Omental fat pad (tissue), 4 donors: Measurements from ENCODE around the gene IRX2. TPM values are rescaled to one million over a fixed set of nuclear protein-coding genes. Genes with fewer than 3 reads are reported as not detected.

Experiments used
- ATAC-seq: fragments of 150-250 bp; one replicate; pipeline ENCODE4 v1.9.1; 2016; ENCODE audit warnings: mild to moderate bottlenecking, moderate library complexity; ENCODE audit not compliant: low FRiP score
- DNase-seq: peaks from one replicate; pipeline ENCODE4 v3.0.0-alpha.2; 2019; ENCODE audit warnings: low spot score
- total RNA-seq, 4 donors: library from RNA; depleted of rRNA; stranded (reverse); fragments of >200 nt; gene quantifications; one replicate each; pipeline ENCODE4 v1.1.0, GENCODE V29; 2016
- TF ChIP-seq, protein P1 (sequence below), 3 donors: fragments of 450-650 bp; IDR thresholded peaks; one replicate each; pipeline ENCODE4 v1.5.1; 2016 to 2017; ENCODE audit warnings: antibody characterized with exemption in 3 of 3, mild to moderate bottlenecking in 3 of 3, moderate library complexity in 2 of 3

The IRX2 gene
- total RNA-seq, 4 donors from 2014 or later: 0.19 to 0.84 (median 0.63) TPM; not detected in 1

DNA sequence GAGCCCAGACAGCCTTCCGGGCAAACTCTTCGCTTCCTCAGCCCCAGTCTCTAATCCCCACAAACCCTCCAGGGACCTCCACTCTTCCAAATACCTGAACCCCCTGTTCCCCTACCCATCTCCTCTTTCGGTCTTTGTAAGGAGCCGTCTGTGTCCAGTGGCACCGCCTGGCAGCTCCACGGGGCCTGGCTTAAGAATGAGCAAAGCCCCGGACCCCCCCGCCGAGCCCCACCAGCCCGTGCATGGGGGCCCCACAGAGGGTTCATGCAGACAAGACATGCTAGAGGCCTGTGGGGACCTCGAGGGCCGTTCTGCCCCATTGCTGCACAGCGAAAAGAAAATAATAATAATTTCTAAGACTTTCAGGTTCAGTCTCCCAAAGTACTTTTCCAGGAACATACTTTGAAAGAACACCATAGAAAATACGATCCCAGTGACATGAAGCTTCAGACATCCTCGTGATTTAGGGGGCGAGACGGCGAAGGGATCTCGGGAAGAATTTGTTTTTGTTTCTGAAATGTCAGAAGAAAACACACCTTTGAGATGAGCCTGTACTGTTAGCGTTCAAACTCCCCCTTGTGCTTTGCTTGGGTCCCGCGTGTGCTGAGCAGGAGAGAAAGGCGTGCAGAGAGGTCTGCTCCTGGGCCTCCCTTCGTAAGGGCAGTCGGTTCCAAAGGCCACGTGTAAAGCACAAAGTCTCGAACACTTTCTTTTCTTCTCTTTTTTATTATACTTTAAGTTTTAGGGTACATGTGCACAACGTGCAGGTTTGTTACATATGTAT lies 49.2 kb downstream of the IRX2 start:
- TF ChIP-seq, protein P1, sequence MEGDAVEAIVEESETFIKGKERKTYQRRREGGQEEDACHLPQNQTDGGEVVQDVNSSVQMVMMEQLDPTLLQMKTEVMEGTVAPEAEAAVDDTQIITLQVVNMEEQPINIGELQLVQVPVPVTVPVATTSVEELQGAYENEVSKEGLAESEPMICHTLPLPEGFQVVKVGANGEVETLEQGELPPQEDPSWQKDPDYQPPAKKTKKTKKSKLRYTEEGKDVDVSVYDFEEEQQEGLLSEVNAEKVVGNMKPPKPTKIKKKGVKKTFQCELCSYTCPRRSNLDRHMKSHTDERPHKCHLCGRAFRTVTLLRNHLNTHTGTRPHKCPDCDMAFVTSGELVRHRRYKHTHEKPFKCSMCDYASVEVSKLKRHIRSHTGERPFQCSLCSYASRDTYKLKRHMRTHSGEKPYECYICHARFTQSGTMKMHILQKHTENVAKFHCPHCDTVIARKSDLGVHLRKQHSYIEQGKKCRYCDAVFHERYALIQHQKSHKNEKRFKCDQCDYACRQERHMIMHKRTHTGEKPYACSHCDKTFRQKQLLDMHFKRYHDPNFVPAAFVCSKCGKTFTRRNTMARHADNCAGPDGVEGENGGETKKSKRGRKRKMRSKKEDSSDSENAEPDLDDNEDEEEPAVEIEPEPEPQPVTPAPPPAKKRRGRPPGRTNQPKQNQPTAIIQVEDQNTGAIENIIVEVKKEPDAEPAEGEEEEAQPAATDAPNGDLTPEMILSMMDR (IDR thresholded peaks at IDR 0.05): no peak
- ATAC-seq (no peak), DNase-seq (no peak)

DNA sequence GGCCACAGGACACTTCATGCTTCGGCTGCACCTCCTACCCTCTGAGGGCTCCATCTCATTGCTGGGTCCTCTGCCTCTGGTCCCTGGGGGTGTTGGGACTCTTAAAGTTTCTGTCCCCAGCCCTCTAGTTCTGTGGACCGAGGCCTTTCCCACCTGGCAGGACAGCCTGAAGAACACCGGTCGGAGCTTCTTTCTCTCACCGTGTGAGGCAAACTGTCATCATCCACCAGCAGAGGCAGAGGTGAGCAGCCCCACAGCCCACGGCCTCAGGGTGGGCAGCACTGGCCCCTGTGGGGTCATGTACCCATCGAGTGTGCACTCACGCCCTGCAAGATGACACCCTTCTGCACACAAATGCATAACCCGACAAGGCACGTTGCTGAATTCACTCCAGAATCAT lies 49.9 kb downstream of the IRX2 start:
- ATAC-seq (no peak), DNase-seq (no peak)
- TF ChIP-seq, protein P1 (IDR thresholded peaks at IDR 0.05): no peak

DNA sequence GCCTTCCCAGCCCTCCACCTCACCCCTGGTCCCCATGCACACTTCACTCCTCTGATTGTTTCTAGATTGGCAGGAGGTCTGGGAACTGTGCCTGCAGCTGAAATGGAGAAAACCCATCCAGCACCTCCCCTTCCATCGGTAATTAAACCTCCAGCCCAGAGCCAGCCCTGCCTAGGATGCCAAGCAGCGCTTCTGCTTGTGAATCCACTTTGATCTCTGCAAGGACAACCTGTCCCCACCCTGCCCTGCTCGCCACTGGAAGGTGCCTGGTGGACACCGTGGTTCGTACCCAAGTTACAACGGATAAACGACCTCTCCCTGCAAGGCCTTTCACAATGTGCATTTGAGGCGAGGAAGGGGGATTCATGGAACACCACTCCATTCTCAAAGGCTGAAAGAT lies 50.6 kb downstream of the IRX2 start:
- no peak for DNase-seq
- TF ChIP-seq, protein P1 (IDR thresholded peaks at IDR 0.05): no peak
- no peak for ATAC-seq

DNA sequence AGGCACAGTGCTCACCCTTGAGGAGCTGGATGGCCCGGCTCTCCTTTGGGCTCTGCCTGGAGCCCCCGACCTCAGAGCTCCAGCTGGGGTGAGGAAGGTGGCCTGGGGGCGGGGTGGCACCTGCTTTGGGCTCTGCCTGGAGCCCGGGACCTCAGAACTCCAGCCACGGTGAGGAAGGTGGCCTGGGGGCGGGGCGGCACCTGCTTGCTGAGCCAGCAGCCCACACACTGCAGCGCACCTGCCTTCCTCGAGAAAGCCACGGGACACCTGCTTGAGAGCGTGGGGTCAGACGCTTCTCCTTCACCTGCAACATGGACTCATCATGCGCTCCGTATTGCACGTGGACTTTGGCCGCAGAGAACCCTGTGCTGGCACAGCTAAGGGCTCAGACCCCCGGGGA lies 51.8 kb downstream of the IRX2 start:
- no peak for DNase-seq
- TF ChIP-seq, protein P1 (IDR thresholded peaks at IDR 0.05): no peak
- ATAC-seq: no peak

DNA sequence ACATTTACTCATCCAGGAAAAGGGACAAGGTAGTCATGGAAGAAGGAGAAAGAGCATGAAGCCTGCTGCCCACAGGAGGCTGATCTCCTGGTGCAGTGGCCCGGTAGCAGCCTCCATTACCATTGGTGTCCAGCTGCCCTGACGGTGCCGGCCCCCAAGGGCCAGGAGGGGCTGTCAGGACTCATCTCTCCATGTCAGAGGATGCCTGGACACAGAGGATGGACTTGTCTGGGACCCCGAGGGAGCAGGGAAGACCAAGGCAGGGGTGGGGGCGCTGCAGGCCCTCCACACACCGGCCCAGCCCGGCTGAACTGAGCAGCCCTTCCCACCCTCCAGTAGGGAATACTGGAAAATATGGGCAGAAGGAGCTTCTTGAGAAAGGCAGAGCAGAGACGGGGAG lies 52.2 kb downstream of the IRX2 start:
- DNase-seq (no peak), ATAC-seq (no peak)
- TF ChIP-seq, protein P1 (IDR thresholded peaks at IDR 0.05): no peak

DNA sequence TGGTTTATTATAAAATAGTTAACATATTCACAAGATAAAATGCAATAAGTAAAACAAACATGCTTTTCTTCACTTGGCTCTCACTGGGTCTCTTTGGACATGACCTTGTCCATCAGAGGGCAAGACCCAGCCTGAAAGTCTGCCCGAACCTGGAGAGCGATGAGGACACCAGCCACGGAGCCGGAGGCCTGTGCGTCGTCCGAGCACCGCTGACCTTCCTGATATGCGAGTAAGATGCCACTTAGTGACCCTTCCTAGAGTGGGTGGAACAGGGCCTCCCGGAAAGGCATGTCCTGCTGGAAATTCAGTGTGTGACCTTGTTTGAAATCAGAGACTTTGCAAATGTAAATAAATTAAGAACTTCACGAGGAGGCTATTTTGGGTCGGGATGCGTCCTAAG lies 52.9 kb downstream of the IRX2 start:
- DNase-seq (no peak), ATAC-seq (no peak)
- TF ChIP-seq, protein P1 (IDR thresholded peaks at IDR 0.05): no peak
